Ovary (tissue), 9 donors: ENCODE data around the gene ZNF132. TPM values are rescaled to one million over a fixed set of nuclear protein-coding genes. Genes with fewer than 3 reads are reported as not detected.

Experiments
- DNase-seq, 5 donors: peaks; one replicate each; pipeline ENCODE4 v3.0.0-alpha.2; 2019 to 2020
- H3K27ac ChIP-seq, 2 donors: fragments of 200-600 bp; one replicate each; pipeline versions ENCODE4 v1.5.1 to v1.8.0; 2019 to 2022
- H3K27me3 ChIP-seq: fragments of 200-600 bp; one replicate; pipeline ENCODE4 v1.8.0; 2022
- H3K36me3 ChIP-seq: fragments of 200-600 bp; sonication (generic); one replicate; pipeline ENCODE4 v1.5.1; 2019
- H3K4me1 ChIP-seq: one replicate; pipeline ENCODE4 v1.8.1; 2013; ENCODE audit warnings: mild to moderate bottlenecking, moderate library complexity; ENCODE audit not compliant: insufficient read depth
- H3K4me3 ChIP-seq: fragments of 200-600 bp; sonication (generic); one replicate; pipeline ENCODE4 v1.5.1; 2017
- H3K9me3 ChIP-seq, 2 donors: fragments of 200-600 bp in 1 of 2; sonication (generic) in 1 of 2; one replicate each; pipeline versions ENCODE4 v1.5.1 to v1.8.1; 2013 to 2019; ENCODE audit warnings: mild to moderate bottlenecking in 1 of 2, moderate library complexity in 1 of 2
- EP300 ChIP-seq: sonication (generic); formaldehyde crosslinking; IDR thresholded peaks from one replicate; pipeline ENCODE4 v1.6.1; 2017; ENCODE audit warnings: antibody characterized with exemption
- POLR2A ChIP-seq: fragments of 450-650 bp; IDR thresholded peaks from one replicate; pipeline ENCODE4 v1.6.1; 2017; ENCODE audit warnings: antibody characterized with exemption, mild to moderate bottlenecking, moderate library complexity
- WGBS, 3 donors: extraction: QIAGEN DNeasy Blood & Tissue Kit in 1 of 3; methylation state at CpG; one replicate each; pipeline versions ENCODE4 v1.1.5 to v1.1.7; 2013 to 2017; 5-methylcytosine and 5-hydroxymethylcytosine counted together
- intact Hi-C, 4 donors: fragments of 100-400 bp; cut with DNase I; formaldehyde crosslinking; loops; one replicate each; pipeline versions ENCODE4 v1.11.0 to v1.15.1; 2022 to 2023
- polyA plus RNA-seq, 2 donors: library from polyadenylated mRNA; stranded (reverse); fragments of 200-250 nt in 1 of 2; fragments of 350-450 nt in 1 of 2; fragmentation: Illumina TruSeq in 1 of 2; extraction: RNeasy Lipid Tissue Mini Kit (QIAGEN cat#74804) in 1 of 2; gene quantifications; one replicate each; pipeline ENCODE4 v1.2.3, GENCODE V29; 2013 to 2014
- total RNA-seq, 7 donors: library from RNA; depleted of rRNA in 2 of 7; stranded (reverse); fragments of >200 nt in 2 of 7; fragmentation: NEBNext Ultra II Directional in 3 of 7; extraction: Animal tissue kit (Norgen Biotek cat#: 25700) in 3 of 7; gene quantifications; one replicate each; pipeline versions ENCODE4 v1.1.0 to v1.2.4, GENCODE V29; 2016 to 2023
- TF ChIP-seq, protein P1 (sequence below), 3 donors: fragments of 450-650 bp in 2 of 3; fragments of 200-600 bp in 1 of 3; IDR thresholded peaks; one replicate each; pipeline versions ENCODE4 v1.5.1 to v1.8.0; 2016 to 2022; ENCODE audit warnings: antibody characterized with exemption in 3 of 3, mild to moderate bottlenecking in 1 of 3
- donor health status: DM: no; HTN: no; CAD: no; lungs with moderate emphysema.
- donor health status: DM: no; HTN: no; CAD: no.
- donor health status: Bipolar disorder and iron deficiency.
- donor health status: DM: yes; HTN: yes; CAD: no.
- donor health status: DM: no; HTN: no; CAD: no.
- donor health status: DM: yes; HTN: yes; CAD: no.

ZNF132 gene
- total and polyA plus RNA-seq, 9 donors, result 3.3 to 12.5 (median 8.2) TPM

DNA sequence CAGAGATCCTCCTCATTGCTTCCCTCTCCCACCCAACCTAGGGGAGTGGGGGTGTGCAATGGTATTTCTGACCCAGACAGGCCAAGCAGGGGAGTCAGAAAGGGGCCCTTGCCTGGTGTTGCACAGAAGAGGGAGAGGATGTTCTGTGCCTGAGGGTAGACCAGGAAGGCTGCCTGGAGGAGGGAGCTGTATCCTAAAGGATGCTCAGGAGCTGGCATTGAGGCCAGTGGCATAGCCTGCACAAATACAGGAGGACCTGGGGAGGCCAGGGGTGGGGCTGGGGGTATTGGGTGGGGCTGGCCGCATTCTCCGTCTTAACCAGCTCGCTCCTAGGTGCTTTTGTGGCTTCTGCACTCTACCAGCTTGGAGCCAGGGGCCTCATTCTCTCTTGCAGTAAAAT, 40.0 kb downstream of the ZNF132 start:
- no peak for DNase-seq
- H3K27ac ChIP-seq, result no peak overlapping the region
- H3K4me3 ChIP-seq, result no peak overlapping the region
- peaks cover 5% of the 10 kb centered on the region for H3K27me3 ChIP-seq
- no peaks in the 10 kb centered on the region for H3K9me3 ChIP-seq
- intact Hi-C loops, result no loop called here
- H3K4me1 ChIP-seq, result peaks cover 14% of the 10 kb centered on the region
- TF ChIP-seq EP300 (no peak), POLR2A (no peak)
- TF ChIP-seq, protein P1, sequence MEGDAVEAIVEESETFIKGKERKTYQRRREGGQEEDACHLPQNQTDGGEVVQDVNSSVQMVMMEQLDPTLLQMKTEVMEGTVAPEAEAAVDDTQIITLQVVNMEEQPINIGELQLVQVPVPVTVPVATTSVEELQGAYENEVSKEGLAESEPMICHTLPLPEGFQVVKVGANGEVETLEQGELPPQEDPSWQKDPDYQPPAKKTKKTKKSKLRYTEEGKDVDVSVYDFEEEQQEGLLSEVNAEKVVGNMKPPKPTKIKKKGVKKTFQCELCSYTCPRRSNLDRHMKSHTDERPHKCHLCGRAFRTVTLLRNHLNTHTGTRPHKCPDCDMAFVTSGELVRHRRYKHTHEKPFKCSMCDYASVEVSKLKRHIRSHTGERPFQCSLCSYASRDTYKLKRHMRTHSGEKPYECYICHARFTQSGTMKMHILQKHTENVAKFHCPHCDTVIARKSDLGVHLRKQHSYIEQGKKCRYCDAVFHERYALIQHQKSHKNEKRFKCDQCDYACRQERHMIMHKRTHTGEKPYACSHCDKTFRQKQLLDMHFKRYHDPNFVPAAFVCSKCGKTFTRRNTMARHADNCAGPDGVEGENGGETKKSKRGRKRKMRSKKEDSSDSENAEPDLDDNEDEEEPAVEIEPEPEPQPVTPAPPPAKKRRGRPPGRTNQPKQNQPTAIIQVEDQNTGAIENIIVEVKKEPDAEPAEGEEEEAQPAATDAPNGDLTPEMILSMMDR (IDR thresholded peaks at IDR 0.05), result no peak
- no peaks in the 10 kb centered on the region for H3K36me3 ChIP-seq
- 97 to 100% (median 99%) methylated on average over 3 of the region's 3 CpGs for WGBS, 3 donors

DNA sequence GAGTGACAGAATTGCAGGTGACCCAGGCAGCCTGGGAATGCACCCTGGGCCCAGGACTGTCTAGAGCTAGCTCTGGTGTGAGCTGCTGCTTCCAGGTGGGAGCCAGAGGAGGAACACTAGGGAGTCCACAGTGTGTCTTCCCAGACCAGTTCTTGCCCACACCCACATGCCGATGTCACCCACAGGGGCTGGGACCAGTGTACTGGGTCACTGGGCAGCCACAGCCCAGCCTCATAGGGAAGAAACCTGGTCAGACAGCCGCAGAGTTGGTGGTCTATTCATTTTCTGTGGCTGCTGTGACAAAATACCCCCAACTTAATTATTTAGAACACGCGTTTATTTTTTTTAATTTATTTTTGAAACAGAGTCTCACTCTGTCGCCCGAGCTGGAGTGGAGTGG, 41.4 kb downstream of the ZNF132 start:
- Histone ChIP-seq H3K27me3 (peaks cover 5% of the 10 kb centered on the region), H3K36me3 (no peaks in the 10 kb centered on the region), H3K4me1 (peaks cover 14% of the 10 kb centered on the region), H3K9me3 (no peaks in the 10 kb centered on the region), H3K4me3 (no peak overlapping the region), H3K27ac (no peak overlapping the region)
- no peak for DNase-seq
- 90 to 92% (median 92%) methylated on average over 6 of the region's 6 CpGs for WGBS, 3 donors
- intact Hi-C loops, result no loop called here
- no peak for TF ChIP-seq EP300
- TF ChIP-seq, protein P1 (IDR thresholded peaks at IDR 0.05), result no peak
- TF ChIP-seq POLR2A, result no peak

DNA sequence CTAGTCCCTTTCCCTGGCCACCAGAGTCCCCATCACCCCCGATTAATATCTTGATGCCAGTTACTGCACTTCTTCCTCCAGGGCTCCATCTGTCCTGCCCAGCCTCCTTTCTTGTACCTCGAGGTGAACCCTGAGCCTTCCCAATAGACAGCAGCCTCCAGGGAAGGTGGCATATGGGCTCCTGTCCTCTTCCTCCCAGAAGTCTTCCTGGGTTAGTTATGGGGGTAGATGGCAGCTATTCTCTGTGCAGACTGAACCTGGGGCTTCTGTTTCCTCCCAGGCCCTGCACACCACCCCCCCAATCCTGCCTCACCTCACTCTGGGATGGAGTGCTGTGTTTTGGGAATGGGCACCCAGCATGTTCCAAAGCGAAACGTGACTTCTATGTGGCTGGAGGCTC, 41.9 kb downstream of the ZNF132 start:
- TF ChIP-seq, protein P1 (IDR thresholded peaks at IDR 0.05), result no peak
- TF ChIP-seq EP300 (no peak), POLR2A (no peak)
- Histone ChIP-seq H3K9me3 (no peaks in the 10 kb centered on the region), H3K27me3 (peaks cover 5% of the 10 kb centered on the region), H3K27ac (no peak overlapping the region), H3K4me3 (no peak overlapping the region), H3K4me1 (peaks cover 14% of the 10 kb centered on the region), H3K36me3 (no peaks in the 10 kb centered on the region)
- 79 to 80% (median 79%) methylated on average over 4 of the region's 4 CpGs for WGBS, 3 donors
- intact Hi-C loops, result no loop called here
- DNase-seq, result no peak

DNA sequence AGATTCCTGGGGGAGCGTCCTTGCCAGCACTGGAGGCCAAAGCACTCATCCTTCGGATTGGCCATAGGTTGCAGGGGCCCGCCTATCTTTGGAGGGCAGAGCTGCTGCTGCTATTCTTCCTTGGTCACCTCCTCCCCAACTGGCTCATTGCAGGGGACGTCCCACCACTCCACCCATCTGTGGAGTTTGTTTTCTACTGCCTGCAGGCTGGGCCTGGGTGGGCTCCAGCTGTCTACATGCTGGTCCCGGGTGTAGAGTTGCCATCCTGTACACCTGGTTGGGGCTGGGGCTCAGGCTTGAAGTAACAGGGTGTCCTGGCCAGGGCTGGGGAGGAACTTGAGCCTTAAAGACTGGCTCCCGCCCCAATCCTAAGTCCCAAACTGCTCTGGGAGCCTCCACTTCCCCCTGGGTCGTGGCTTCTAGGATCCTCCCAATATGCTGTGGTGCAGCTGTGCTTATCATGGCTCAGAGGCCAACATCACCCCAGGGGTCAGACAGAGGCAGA, 42.4 kb downstream of the ZNF132 start:
- Histone ChIP-seq H3K27ac (no peak overlapping the region), H3K27me3 (peaks cover 5% of the 10 kb centered on the region), H3K4me3 (no peak overlapping the region), H3K4me1 (peaks cover 14% of the 10 kb centered on the region), H3K36me3 (no peaks in the 10 kb centered on the region), H3K9me3 (no peaks in the 10 kb centered on the region)
- WGBS, 3 donors, result 34 to 50% (median 44%) methylated on average over 7 of the region's 7 CpGs
- DNase-seq, result no peak
- intact Hi-C loops, result no loop called here
- TF ChIP-seq, protein P1 (IDR thresholded peaks at IDR 0.05), result no peak
- TF ChIP-seq POLR2A, result no peak
- no peak for TF ChIP-seq EP300
